CD4-positive, alpha-beta T cell treated with Interleukin-2 at 100 ng/mL for 4 hours (primary cell): ENCODE results near the gene QRICH1.

Source experiments
- DNase-seq: peaks from one replicate; pipeline ENCODE4 v3.0.0-alpha.2; 2020; ENCODE audit warnings: low spot score

Gene QRICH1

GRCh38 chr3:48997714-48998637 is 95.9 kb downstream of the QRICH1 start:
- no peak for DNase-seq

GRCh38 chr3:48997102-48997635 is 96.7 kb downstream of the QRICH1 start:
- no peak for DNase-seq

- DNase-seq: no peak
These were observed 97.2 kb downstream of the QRICH1 start for GRCh38 chr3:48996640-48997039.

- DNase-seq: no peak
These were observed 100.0 kb downstream of the QRICH1 start for GRCh38 chr3:48993834-48994233.

GRCh38 chr3:48991851-48992545 is 101.9 kb downstream of the QRICH1 start:
- no peak for DNase-seq

- DNase-seq: peak; percentile 38
These were observed 103.0 kb downstream of the QRICH1 start for GRCh38 chr3:48990636-48991469.

- DNase-seq: peak; percentile 83
These were observed 103.9 kb downstream of the QRICH1 start, which contains the start of gene P4HTM for GRCh38 chr3:48989796-48990635. Gene P4HTM (plus strand): TSS chr3:48990241. CDS start chr3:48990257, 16 bp downstream.

- DNase-seq: no peak
These were observed 104.6 kb downstream of the QRICH1 start for GRCh38 chr3:48989126-48989795.

GRCh38 chr3:48985831-48986376 is 108.0 kb downstream of the QRICH1 start:
- DNase-seq: no peak

GRCh38 chr3:48984663-48985062 is 109.2 kb downstream of the QRICH1 start:
- DNase-seq: no peak

- no peak for DNase-seq
These were observed 110.8 kb downstream of the QRICH1 start for GRCh38 chr3:48983096-48983495.

GRCh38 chr3:48982686-48983085 is 111.2 kb downstream of the QRICH1 start:
- DNase-seq: no peak

GRCh38 chr3:48982016-48982415 is 111.9 kb downstream of the QRICH1 start:
- DNase-seq: no peak

- DNase-seq: no peak
These were observed 113.6 kb downstream of the QRICH1 start for GRCh38 chr3:48980295-48980694.
